CD1c-positive myeloid dendritic cell (primary cell): Measurements from ENCODE around the gene PRPF8.
"Not testable (repeated sequence)": the region's sequence is repeated elsewhere in the genome, so short reads cannot be mapped to it uniquely, and the experiment has no call there.

Experiments used
- DNase-seq: peaks from one replicate; pipeline ENCODE4 v3.0.0-alpha.2; 2016; ENCODE audit errors: extremely low spot score

The PRPF8 gene

GRCh38 chr17:1716076-1716911 is 31.6 kb upstream of the PRPF8 start:
- peak; percentile 100 for DNase-seq

GRCh38 chr17:1715803-1716075 is 31.1 kb upstream of the PRPF8 start:
- no peak for DNase-seq

GRCh38 chr17:1714980-1715802 is 30.5 kb upstream of the PRPF8 start:
- DNase-seq: peak; percentile 73

GRCh38 chr17:1714427-1714979 is 29.8 kb upstream of the PRPF8 start:
- DNase-seq: peak; percentile 85

- no peak for DNase-seq
Observed at GRCh38 chr17:1713878-1714426, 29.3 kb upstream of the PRPF8 start.

- DNase-seq: no peak
Observed at GRCh38 chr17:1713160-1713877, 28.7 kb upstream of the PRPF8 start.

GRCh38 chr17:1712271-1712670 is 27.6 kb upstream of the PRPF8 start:
- DNase-seq: no peak

- DNase-seq: no peak
Observed at GRCh38 chr17:1711804-1712203, 27.1 kb upstream of the PRPF8 start.

- DNase-seq: no peak
Observed at GRCh38 chr17:1710807-1711553, 26.3 kb upstream of the PRPF8 start.

GRCh38 chr17:1709971-1710806 is 25.5 kb upstream of the PRPF8 start, which contains the start of gene TLCD2:
Gene TLCD2 (minus strand): TSS chr17:1710377. CDS start chr17:1710242, 135 bp downstream.
- DNase-seq: peak; percentile 51

- DNase-seq: no peak
Observed at GRCh38 chr17:1709403-1709951, 24.8 kb upstream of the PRPF8 start.

- not testable (repeated sequence) for DNase-seq
Observed at GRCh38 chr17:1708791-1709346, 24.2 kb upstream of the PRPF8 start.

- DNase-seq: no peak
Observed at GRCh38 chr17:1707107-1707506, 22.4 kb upstream of the PRPF8 start.

GRCh38 chr17:1705004-1705403 is 20.3 kb upstream of the PRPF8 start:
- DNase-seq: no peak

- DNase-seq: no peak
Observed at GRCh38 chr17:1703063-1703462, 18.4 kb upstream of the PRPF8 start.

GRCh38 chr17:1699891-1700290 is 15.2 kb upstream of the PRPF8 start:
- DNase-seq: not testable (repeated sequence)

GRCh38 chr17:1697681-1698080 is 13.0 kb upstream of the PRPF8 start:
- DNase-seq: no peak

- peak; percentile 87 for DNase-seq
Observed at GRCh38 chr17:1695365-1695764, 10.7 kb upstream of the PRPF8 start.

GRCh38 chr17:1693339-1693738 is 8.7 kb upstream of the PRPF8 start:
- peak; percentile 17 for DNase-seq
